SK-N-SH (cell line): ENCODE data around the gene ZBTB33. TPM values are rescaled to one million over a fixed set of nuclear protein-coding genes. Genes with fewer than 3 reads are reported as not detected.

Experiments used
- CTCF ChIA-PET: fragments of 300-600, 350-600 bp; formaldehyde crosslinking; extraction: SDS; loops from one replicate; lab custom pipeline; 2021; lab: Yijun Ruan, JAX
- POLR2A ChIA-PET: fragments of 350-600 bp; sonication (Branson Sonifier 250); formaldehyde crosslinking; extraction: SDS; loops from one replicate; lab custom pipeline; 2020; ENCODE audit warnings: antibody characterized with exemption, inconsistent platforms; lab: Yijun Ruan, JAX
- DNase-seq: peaks from one replicate; pipeline ENCODE4 v3.0.0; 2012
- H2AFZ ChIP-seq: fragments of 200-600 bp; sonication (generic); 2 replicates; pipeline ENCODE4 v1.8.1; 2016; ENCODE audit warnings: antibody characterized with exemption, mild to moderate bottlenecking, low read depth
- H3F3A ChIP-seq: fragments of 200-600 bp; sonication (generic); replicated peaks from 2 replicates; pipeline ENCODE3; 2016; ENCODE audit warnings: antibody characterized with exemption, mild to moderate bottlenecking; ENCODE audit not compliant: insufficient read depth
- H3K27ac ChIP-seq, 2 experiments: fragments of 200-500 bp in 1 of 2; fragments of 200-600 bp in 1 of 2; sonication (Bioruptor generic) in 1 of 2; sonication (generic), shearing (Covaris generic) in 1 of 2; 2 replicates each; pipeline versions ENCODE4 v1.5.1 to v1.6.1; 2014 to 2016; ENCODE audit warnings: low read depth in 2 of 2, inconsistent platforms in 1 of 2, low read length in 1 of 2, mild to moderate bottlenecking in 1 of 2, mixed read lengths in 1 of 2
- H3K27me3 ChIP-seq: fragments of 200-600 bp; sonication (generic), shearing (Covaris generic); 2 replicates; pipeline ENCODE4 v1.6.1; 2016; ENCODE audit warnings: mixed run types; ENCODE audit not compliant: insufficient read depth
- H3K36me3 ChIP-seq, 2 experiments: fragments of 200-500 bp in 1 of 2; fragments of 200-600 bp in 1 of 2; sonication (Bioruptor generic) in 1 of 2; sonication (generic) in 1 of 2; replicated peaks in 1 of 2; 2 replicates each; pipeline versions ENCODE3 to v1.5.1; 2014 to 2016; ENCODE audit warnings: low read length in 1 of 2, mild to moderate bottlenecking in 1 of 2; ENCODE audit not compliant: insufficient read depth in 2 of 2, control insufficient read depth in 1 of 2
- H3K4me1 ChIP-seq, 2 experiments: fragments of 200-500 bp in 1 of 2; fragments of 200-600 bp in 1 of 2; sonication (Bioruptor generic) in 1 of 2; sonication (generic), shearing (Covaris generic) in 1 of 2; 2 replicates each; pipeline versions ENCODE4 v1.5.1 to v1.6.1; 2014 to 2016; ENCODE audit warnings: low read depth in 1 of 2, low read length in 1 of 2, mixed run types in 1 of 2; ENCODE audit not compliant: insufficient read depth in 2 of 2, control insufficient read depth in 1 of 2
- H3K4me2 ChIP-seq: fragments of 200-600 bp; sonication (generic), shearing (Covaris generic); 2 replicates; pipeline ENCODE4 v1.6.1; 2017; ENCODE audit warnings: mixed run types
- H3K4me3 ChIP-seq, 2 experiments: fragments of 200-500 bp in 1 of 2; fragments of 200-600 bp in 1 of 2; sonication (Bioruptor generic) in 1 of 2; sonication (generic), shearing (Covaris generic) in 1 of 2; 2 replicates each; pipeline versions ENCODE4 v1.5.1 to v1.8.1; 2014 to 2016; ENCODE audit warnings: low read depth in 2 of 2, inconsistent platforms in 1 of 2, low read length in 1 of 2, mild to moderate bottlenecking in 1 of 2, mixed read lengths in 1 of 2, moderate library complexity in 1 of 2
- H3K79me2 ChIP-seq: fragments of 200-600 bp; sonication (generic); 2 replicates; pipeline ENCODE4 v1.8.1; 2017; ENCODE audit warnings: mild to moderate bottlenecking; ENCODE audit not compliant: insufficient read depth
- H3K9ac ChIP-seq: fragments of 200-600 bp; sonication (generic); 2 replicates; pipeline ENCODE4 v1.6.1; 2017; ENCODE audit warnings: mixed run types
- H3K9me2 ChIP-seq: fragments of 200-600 bp; sonication (generic); 2 replicates; pipeline ENCODE4 v1.6.1; 2017; ENCODE audit warnings: mixed run types
- H3K9me3 ChIP-seq: fragments of 200-600 bp; sonication (generic); 2 replicates; pipeline ENCODE4 v1.6.1; 2017; ENCODE audit warnings: mixed run types, mild to moderate bottlenecking, moderate library complexity
- H4K20me1 ChIP-seq: fragments of 200-600 bp; sonication (generic); 2 replicates; pipeline ENCODE4 v1.6.1; 2017; ENCODE audit warnings: mild to moderate bottlenecking, mixed run types; ENCODE audit not compliant: insufficient read depth
- CHD2 ChIP-seq: fragments of 150-350 bp; IDR thresholded peaks from 2 replicates; pipeline ENCODE4 v1.6.1; 2018; ENCODE audit warnings: low read length; ENCODE audit not compliant: partially characterized antibody
- EP300 ChIP-seq, 2 experiments: IDR thresholded peaks; 2 replicates each; pipeline versions ENCODE4 v1.4.0 to v1.6.1; 2012; ENCODE audit warnings: borderline replicate concordance in 1 of 2, low read depth in 1 of 2, low read length in 1 of 2
- GABPA ChIP-seq: IDR thresholded peaks from 2 replicates; pipeline ENCODE4 v1.4.0; 2012; ENCODE audit warnings: low read depth, mild to moderate bottlenecking
- GATA2 ChIP-seq: sonication (generic); formaldehyde crosslinking; IDR thresholded peaks from 2 replicates; pipeline ENCODE4 v1.5.0; 2020; ENCODE audit warnings: mild to moderate bottlenecking, missing genetic modification reagents
- JUND ChIP-seq: IDR thresholded peaks from 2 replicates; pipeline ENCODE4 v1.4.0; 2012
- NRF1 ChIP-seq: IDR thresholded peaks from 2 replicates; pipeline ENCODE4 v1.6.1; 2012; ENCODE audit warnings: low read depth, mild to moderate bottlenecking, low read length
- RAD21 ChIP-seq: IDR thresholded peaks from 2 replicates; pipeline ENCODE4 v1.6.1; 2012; ENCODE audit warnings: mild to moderate bottlenecking, low read length
- SIN3A ChIP-seq: IDR thresholded peaks from 2 replicates; pipeline ENCODE4 v1.6.1; 2012; ENCODE audit warnings: low read depth, mild to moderate bottlenecking, low read length, moderate library complexity, borderline replicate concordance
- USF1 ChIP-seq: IDR thresholded peaks from 2 replicates; pipeline ENCODE4 v1.4.0; 2012; ENCODE audit warnings: low read depth, borderline replicate concordance
- WGBS: methylation state at CpG from one replicate; pipeline ENCODE4 v1.1.6; 2017; ENCODE audit warnings: low lambda C conversion rate; 5-methylcytosine and 5-hydroxymethylcytosine counted together
- polyA plus RNA-seq, 3 experiments: library from polyadenylated mRNA; depleted of rRNA; stranded (reverse); fragments of >200 nt; gene quantifications; 2 replicates each; pipeline ENCODE4 v1.2.3, GENCODE V29; 2012
- TF ChIP-seq, protein P1 (sequence below): IDR thresholded peaks from 2 replicates; pipeline ENCODE4; 2012
- TF ChIP-seq, protein P2 (sequence below): IDR thresholded peaks from 2 replicates; pipeline ENCODE4 v1.6.1; 2012; ENCODE audit warnings: mild to moderate bottlenecking, low read depth, low read length, moderate library complexity

Gene ZBTB33
- polyA plus RNA-seq, 1 of the 3 experiments (the other 2 are of a cell fraction), result 1.2 TPM

DNA sequence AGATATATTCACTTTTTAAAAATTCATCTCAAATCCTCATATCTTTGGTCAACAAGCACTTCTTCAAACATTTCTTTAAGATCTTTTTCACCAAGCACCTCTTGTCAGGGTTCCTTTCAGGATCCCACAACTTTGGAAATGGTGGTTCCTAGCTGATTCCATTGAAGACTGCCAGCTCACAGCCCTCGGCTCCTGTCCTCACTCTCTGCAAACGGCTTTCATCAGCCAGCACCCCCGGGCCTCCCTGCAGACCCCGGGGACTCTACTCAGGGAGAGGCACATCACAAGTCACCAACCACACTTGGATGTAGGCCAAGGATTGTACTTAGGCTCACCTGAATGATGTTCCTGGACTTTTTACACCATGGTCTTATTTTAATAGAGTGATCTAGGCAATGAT is 20.0 kb downstream of the ZBTB33 start:
- Histone ChIP-seq H3K9me3 (no peaks in the 10 kb centered on the region), H3K36me3 (no peaks in the 10 kb centered on the region), H3F3A (no peaks in the 10 kb centered on the region), H3K4me2 (no peak overlapping the region), H3K79me2 (no peaks in the 10 kb centered on the region; the same call in 1 of the 2 replicates), H3K4me1 (peaks cover 0 to 2% of the 10 kb centered on the region in 2 experiments; a peak in 2 of 4 replicates), H3K9me2 (no peaks in the 10 kb centered on the region), H3K27ac (no peak overlapping the region), H3K27me3 (peaks cover 5% of the 10 kb centered on the region), H3K9ac (no peak overlapping the region), H4K20me1 (no peaks in the 10 kb centered on the region), H2AFZ (no peak overlapping the region), H3K4me3 (no peak overlapping the region)
- CTCF ChIA-PET, result interaction anchor here (1.0 to 1.4 kb wide), 2 partner anchors 9 to 20 kb away, joined by 3 read pairs; partner anchors contain the start of gene ZBTB33
- TF ChIP-seq, protein P1, sequence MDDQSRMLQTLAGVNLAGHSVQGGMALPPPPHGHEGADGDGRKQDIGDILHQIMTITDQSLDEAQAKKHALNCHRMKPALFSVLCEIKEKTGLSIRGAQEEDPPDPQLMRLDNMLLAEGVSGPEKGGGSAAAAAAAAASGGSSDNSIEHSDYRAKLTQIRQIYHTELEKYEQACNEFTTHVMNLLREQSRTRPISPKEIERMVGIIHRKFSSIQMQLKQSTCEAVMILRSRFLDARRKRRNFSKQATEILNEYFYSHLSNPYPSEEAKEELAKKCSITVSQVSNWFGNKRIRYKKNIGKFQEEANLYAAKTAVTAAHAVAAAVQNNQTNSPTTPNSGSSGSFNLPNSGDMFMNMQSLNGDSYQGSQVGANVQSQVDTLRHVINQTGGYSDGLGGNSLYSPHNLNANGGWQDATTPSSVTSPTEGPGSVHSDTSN, result no peak
- TF ChIP-seq NRF1 (no peak), USF1 (no peak)
- WGBS, result 5% methylated on average over 4 of the region's 4 CpGs
- POLR2A ChIA-PET, result no interaction called here
- DNase-seq, result no peak

DNA sequence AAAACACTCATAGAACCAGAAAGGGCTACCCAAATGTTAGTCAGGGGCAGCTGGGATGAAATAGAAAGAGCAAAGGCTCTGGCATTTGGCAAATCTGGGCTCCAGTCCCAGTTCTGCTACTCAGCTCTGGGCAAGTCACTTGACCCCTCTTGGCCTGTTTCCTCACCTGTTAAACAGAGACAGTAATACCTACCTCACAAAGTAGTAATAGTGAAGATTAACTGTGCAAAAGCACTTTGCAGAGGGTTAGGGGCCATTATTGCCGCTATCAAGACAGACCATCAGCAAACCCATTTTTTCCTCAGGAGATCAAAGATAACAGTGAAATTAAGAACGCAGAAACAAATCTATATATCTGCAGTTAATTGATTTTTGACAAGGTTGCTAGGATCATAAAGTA is 20.6 kb downstream of the ZBTB33 start:
- H3K9me2 ChIP-seq, result no peaks in the 10 kb centered on the region
- H3K4me1 ChIP-seq, result peaks cover 0 to 2% of the 10 kb centered on the region in 2 experiments; a peak in 2 of 4 replicates
- H2AFZ ChIP-seq, result no peak overlapping the region
- DNase-seq, result peak; percentile 5
- no peaks in the 10 kb centered on the region; the same call in 1 of the 2 replicates for H3K79me2 ChIP-seq
- no peak overlapping the region for H3K9ac ChIP-seq
- TF ChIP-seq EP300 (IDR thresholded peaks at IDR 0.05; ENCODE audit: borderline replicate concordance in 1 of 2, low read depth in 1 of 2, low read length in 1 of 2), result no peak
- TF ChIP-seq JUND, result no peak
- TF ChIP-seq RAD21, result no peak
- TF ChIP-seq SIN3A, result no peak
- TF ChIP-seq GATA2, result peak; percentile 35; the same call in 1 of the 2 replicates
- H3K9me3 ChIP-seq, result no peaks in the 10 kb centered on the region
- H3K4me3 ChIP-seq, result no peak overlapping the region
- no peaks in the 10 kb centered on the region for H3K36me3 ChIP-seq
- ChIA-PET CTCF (no interaction called here), POLR2A (no interaction called here)
- H4K20me1 ChIP-seq, result no peaks in the 10 kb centered on the region
- no peaks in the 10 kb centered on the region for H3F3A ChIP-seq
- H3K4me2 ChIP-seq, result no peak overlapping the region
- H3K27me3 ChIP-seq, result peaks cover 5% of the 10 kb centered on the region
- no peak overlapping the region for H3K27ac ChIP-seq
- 16% methylated on average over 2 of the region's 2 CpGs for WGBS

- H3K79me2 ChIP-seq, result no peaks in the 10 kb centered on the region
- 1% methylated on average over 2 of the region's 2 CpGs for WGBS
- H3K9me2 ChIP-seq, result no peaks in the 10 kb centered on the region
- no peaks in the 10 kb centered on the region for H3F3A ChIP-seq
- DNase-seq, result no peak
- TF ChIP-seq, protein P1, result no peak
- TF ChIP-seq, protein P2, sequence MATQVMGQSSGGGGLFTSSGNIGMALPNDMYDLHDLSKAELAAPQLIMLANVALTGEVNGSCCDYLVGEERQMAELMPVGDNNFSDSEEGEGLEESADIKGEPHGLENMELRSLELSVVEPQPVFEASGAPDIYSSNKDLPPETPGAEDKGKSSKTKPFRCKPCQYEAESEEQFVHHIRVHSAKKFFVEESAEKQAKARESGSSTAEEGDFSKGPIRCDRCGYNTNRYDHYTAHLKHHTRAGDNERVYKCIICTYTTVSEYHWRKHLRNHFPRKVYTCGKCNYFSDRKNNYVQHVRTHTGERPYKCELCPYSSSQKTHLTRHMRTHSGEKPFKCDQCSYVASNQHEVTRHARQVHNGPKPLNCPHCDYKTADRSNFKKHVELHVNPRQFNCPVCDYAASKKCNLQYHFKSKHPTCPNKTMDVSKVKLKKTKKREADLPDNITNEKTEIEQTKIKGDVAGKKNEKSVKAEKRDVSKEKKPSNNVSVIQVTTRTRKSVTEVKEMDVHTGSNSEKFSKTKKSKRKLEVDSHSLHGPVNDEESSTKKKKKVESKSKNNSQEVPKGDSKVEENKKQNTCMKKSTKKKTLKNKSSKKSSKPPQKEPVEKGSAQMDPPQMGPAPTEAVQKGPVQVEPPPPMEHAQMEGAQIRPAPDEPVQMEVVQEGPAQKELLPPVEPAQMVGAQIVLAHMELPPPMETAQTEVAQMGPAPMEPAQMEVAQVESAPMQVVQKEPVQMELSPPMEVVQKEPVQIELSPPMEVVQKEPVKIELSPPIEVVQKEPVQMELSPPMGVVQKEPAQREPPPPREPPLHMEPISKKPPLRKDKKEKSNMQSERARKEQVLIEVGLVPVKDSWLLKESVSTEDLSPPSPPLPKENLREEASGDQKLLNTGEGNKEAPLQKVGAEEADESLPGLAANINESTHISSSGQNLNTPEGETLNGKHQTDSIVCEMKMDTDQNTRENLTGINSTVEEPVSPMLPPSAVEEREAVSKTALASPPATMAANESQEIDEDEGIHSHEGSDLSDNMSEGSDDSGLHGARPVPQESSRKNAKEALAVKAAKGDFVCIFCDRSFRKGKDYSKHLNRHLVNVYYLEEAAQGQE, result no peak
- no peak for TF ChIP-seq GABPA
- no peak for TF ChIP-seq CHD2
- H3K9ac ChIP-seq, result no peak overlapping the region
- H4K20me1 ChIP-seq, result no peaks in the 10 kb centered on the region
- no peaks in the 10 kb centered on the region for H3K9me3 ChIP-seq
- H3K4me3 ChIP-seq, result no peak overlapping the region
- H3K27ac ChIP-seq, result no peak overlapping the region
- H3K36me3 ChIP-seq, result no peaks in the 10 kb centered on the region
- H3K4me1 ChIP-seq, result peaks cover 0 to 2% of the 10 kb centered on the region in 2 experiments; a peak in 2 of 4 replicates
- ChIA-PET CTCF (no interaction called here), POLR2A (no interaction called here)
- no peak overlapping the region for H2AFZ ChIP-seq
- no peak overlapping the region for H3K4me2 ChIP-seq
- H3K27me3 ChIP-seq, result peaks cover 10% of the 10 kb centered on the region
Observed at GRCh38 chrX:120274145-120274544, 23.5 kb downstream of the ZBTB33 start.
